DND-41 (cell line): ENCODE results near the gene NFIA.

Source experiments
- EZH2 ChIP-seq: IDR thresholded peaks from 3 replicates; pipeline ENCODE4 v1.6.1; 2012; ENCODE audit warnings: borderline replicate concordance, low read depth, mild to moderate bottlenecking, moderate library complexity, low read length, inconsistent platforms; ENCODE audit not compliant: severe bottlenecking
- TF ChIP-seq, protein P1 (sequence below): IDR thresholded peaks from 2 replicates; pipeline ENCODE4 v1.5.1; 2012; ENCODE audit warnings: borderline replicate concordance, low read length, moderate library complexity, mild to moderate bottlenecking; ENCODE audit not compliant: poor library complexity, severe bottlenecking; ENCODE audit errors: extremely low read depth

DNA sequence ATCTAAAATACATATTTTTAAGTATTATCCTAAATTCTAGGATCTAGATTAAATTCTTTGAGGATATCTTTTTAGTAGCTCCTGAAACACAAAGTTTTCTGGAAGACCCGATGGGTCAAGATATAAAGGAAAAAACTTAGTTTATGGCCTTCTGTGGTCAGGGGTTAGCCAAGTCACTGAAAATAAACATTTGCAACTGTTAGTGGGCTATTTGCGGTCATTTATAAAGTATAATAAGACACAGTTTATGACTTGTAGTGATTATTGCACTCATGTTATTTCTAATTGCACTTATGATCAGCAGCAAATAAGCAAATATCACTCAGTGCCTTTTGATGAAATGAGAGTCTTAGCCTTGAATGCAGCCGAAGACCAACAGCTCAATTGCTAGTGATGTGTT is 183.3 kb downstream of the NFIA start:
- TF ChIP-seq, protein P1, sequence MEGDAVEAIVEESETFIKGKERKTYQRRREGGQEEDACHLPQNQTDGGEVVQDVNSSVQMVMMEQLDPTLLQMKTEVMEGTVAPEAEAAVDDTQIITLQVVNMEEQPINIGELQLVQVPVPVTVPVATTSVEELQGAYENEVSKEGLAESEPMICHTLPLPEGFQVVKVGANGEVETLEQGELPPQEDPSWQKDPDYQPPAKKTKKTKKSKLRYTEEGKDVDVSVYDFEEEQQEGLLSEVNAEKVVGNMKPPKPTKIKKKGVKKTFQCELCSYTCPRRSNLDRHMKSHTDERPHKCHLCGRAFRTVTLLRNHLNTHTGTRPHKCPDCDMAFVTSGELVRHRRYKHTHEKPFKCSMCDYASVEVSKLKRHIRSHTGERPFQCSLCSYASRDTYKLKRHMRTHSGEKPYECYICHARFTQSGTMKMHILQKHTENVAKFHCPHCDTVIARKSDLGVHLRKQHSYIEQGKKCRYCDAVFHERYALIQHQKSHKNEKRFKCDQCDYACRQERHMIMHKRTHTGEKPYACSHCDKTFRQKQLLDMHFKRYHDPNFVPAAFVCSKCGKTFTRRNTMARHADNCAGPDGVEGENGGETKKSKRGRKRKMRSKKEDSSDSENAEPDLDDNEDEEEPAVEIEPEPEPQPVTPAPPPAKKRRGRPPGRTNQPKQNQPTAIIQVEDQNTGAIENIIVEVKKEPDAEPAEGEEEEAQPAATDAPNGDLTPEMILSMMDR, result no peak
- no peak for TF ChIP-seq EZH2
